ENCODE data around the gene FRMD1.

The FRMD1 gene

DNA sequence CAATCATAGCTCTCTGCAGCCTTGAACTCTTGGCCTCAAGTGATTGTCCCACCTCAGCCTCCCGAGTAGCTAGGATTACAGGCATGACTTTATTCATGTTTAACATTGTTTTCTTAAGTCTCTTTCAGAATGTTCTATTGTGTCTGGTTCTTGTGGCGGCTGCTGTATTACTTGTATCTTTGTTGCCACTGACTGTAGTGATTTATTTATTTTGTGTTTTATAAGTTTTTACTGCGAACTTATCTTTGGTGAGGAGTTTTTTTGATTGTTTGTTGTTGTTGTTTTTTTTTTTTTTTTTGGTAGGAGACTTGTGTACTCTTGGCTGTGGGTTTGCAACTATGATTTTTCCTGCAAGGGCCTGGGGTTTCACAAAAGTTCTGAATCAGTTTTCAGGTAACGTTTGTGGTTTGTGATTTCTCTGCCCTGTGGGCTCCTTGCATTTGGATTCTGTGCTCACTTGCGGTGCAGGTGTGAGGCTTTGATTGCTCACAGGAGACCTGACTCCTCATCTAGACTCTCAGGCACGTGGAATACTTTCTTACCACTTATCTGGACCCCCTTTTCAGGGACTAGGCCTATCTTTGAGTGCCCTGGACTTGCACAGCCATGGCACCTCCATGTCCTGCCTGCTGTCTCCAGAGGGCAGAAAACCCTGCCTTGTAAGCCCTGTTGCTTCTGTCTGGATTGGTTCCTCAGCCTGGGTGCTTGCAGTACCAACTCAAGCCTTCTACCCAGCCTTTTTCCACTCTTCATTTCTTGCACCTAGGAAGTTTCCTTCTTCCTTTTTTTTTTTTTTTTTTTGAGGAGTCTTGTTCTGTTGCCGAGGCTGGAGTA is 56.3 kb downstream of the FRMD1 start:
- no peak for DNase-seq

DNA sequence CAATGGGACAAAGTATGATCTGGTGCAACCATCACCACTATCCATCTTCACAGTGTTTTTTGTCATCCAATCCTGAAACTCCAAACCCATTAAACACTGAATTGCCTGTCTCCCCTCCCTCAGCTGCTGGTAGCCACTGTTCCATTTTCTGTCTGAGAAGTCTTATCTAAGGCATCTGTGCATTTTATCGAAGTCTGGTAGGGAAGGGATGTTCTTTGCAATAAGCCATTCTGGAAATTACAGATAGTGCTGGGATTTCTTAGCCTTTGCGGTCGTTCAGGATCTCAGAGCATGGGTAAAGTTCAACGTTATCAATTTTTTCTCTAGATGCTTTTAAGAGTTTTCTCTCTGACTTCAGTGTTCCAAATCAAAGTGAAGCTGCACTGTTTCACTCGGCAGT is 57.4 kb downstream of the FRMD1 start:
- no peak for DNase-seq

DNA sequence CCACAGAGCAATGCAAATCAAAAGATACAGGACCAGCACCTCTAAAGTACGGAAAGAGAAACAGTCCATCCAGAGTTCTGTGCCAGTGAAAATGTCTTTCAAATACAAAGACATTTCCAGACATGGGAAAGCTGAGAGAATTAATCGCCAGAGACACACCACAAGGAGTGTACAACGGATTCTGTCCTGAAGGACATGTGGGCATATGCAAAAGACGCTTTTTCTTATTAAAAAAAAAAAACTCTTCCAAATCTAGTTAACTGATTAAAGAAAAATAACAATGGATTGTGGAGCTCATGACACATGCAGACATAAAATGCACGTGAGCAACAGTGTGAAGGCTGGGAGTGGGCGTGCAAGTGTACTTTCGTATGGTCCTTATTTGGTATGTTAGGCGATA is 58.8 kb downstream of the FRMD1 start:
- DNase-seq, result no peak

DNA sequence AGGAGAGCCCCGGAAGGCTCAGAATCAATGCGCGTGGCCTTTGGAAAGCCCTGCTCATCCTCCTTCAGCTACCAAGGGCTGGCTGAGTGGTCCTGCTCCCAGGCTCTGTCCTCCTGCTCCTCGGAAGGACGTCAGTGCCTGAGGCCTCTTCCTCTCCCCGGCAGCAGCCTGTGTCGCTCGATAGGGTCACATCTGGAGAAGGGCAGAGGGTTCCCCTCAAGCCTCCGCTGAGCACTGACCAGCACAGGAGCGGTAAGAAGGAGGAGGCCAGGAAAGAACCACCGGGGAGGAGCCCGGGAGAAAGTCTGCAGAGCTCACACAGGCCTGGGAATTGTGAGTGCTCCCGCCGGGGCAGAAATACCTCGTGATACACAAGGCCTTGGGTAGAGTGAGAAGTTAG is 60.3 kb downstream of the FRMD1 start:
- DNase-seq, result no peak

DNA sequence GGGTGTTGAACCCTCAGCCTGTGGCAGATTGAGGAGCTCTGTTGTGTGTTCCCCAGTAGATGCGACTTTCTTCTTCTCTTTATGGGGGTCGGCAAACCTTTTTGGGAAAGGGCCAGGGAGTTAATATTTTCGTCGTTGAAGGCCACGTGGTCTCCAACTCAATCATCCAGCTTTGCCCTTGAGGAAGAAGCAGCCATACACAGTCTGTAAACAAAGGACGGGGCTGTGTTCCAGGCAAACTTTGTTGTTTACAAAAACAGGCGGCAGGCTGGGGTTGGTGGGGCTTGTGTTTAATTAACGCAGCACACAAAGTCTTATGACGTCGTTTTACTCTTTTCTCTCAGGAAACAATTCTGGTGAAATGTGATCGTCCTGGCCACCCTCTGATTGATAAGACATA is 61.4 kb downstream of the FRMD1 start:
- no peak for DNase-seq

DNA sequence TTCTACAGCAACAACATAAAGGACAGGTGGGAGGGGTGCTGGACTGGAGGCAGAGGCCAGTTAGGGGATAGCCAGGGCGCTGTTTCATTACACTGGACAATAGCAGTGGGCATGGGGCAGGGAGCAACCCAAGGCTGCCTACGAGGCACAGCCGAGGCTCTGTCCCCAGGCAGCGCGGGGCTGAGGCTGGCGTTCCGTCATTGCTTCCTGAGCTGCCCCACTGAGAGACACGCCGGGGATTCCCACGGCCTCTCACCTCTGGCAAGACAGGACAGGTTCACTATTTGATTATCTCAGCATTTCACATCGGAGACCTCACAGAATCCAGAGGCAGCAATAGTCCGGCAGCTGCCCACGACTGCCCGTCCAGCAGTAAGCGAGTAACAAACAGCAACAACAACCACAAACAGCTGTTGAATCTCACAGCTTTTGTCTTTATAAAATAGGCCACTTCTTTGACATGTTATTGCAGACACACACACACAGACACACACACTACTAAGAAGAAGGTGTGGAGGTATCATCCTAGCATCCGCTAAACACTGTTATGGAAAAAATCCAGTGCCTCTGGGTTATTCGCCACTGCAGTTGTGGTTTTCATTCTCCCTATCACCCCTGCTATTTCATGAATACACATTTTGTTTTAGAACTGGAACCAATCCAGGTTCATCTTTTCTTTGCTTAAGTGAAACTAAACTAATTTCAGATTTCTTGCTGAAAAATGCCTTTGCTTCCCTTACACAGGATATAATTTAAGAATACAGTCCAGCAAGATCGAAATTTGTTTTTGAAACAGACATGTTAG is 62.1 kb downstream of the FRMD1 start:
- DNase-seq, result no peak

DNA sequence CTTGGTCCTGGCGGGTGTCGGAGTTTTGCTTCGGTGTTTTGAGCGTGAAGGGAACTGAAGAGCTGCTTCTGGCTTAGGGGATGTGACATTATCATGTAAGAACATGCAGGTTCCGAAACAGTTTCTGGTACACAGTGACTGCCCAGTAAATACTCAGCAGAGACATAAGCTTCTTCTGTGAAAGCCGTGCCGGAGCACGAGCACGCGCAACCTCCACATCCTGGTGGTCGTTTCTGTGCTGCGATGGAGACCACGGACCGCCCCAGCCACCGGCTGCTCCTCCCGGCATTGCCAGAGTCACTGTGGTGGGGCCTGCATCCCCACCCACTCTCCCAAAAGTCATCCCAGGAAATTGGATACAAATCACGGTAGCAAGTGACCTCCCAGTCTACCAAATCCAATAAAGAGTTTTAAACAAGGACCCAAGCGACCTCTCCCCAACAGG is 62.8 kb downstream of the FRMD1 start:
- DNase-seq, result no peak

DNA sequence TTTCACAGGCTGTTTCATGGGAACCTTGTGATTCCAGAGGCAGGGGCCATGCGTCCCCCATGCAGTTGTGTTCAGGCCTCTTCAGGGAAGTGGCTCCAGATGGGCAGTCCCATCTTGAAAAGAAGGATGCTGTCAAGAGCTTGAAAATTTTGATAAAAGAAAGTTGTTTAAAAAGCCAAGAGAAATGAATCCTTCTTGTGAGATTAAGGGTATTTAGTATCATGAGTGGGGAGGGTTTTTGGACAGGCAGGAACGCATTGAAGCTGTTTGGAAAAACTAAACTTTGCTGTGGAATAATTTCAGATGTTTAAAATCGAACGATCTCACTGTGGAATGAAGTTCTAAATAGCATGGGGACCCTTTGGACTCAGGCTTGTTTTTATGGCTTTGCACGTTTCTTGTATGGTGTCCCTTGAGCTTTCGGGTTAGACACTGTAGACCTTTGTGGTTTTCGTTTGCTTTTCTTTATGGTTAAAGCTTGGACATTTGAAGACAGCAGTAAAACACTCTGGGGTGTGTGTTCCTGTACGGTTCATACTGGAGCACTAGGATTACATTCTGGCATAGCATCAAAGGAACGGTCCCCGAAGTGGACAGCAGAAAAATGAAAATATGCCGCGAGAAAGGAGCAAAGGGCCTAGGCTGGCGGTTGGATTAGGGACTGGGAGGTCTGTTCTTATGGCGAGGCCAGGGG is 63.4 kb downstream of the FRMD1 start:
- DNase-seq, result no peak

DNA sequence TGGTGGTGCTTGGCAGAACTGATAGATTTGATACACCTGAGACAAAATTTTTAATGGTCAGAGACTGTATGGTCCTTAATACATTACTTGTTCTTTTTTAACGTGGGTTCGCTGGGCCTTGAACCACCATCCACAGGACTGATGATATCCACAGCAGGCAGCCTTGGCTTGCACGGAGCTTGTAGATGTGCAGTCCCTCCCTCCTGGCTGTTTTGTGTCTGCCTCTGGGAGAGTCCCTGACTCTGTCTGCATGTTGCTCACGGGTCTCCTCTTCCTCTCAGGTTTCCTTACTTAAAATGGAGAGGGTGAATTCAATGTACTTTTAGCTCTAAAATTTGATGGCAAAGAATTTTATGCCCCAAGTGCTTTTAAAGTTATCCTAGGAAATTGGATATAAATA is 64.0 kb downstream of the FRMD1 start:
- DNase-seq, result no peak

DNA sequence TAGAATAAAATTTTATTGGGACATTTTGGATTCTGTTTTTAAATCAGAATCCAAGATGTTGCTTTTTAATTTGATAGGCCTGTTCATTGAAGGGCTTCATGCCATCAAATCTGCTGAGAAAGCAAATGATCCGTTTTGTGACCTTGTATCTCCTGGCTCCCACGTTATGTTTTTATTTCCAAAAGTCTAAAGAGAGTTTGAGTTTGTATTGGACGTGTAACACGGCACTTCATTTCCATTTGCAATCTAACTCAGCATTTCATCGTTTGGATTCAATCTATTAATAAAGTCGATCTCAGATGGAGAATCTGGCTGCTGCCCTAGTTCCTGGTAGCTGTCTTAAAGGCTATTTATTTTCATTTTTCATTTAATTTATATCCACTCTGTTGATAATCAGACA is 64.6 kb downstream of the FRMD1 start:
- DNase-seq, result no peak

DNA sequence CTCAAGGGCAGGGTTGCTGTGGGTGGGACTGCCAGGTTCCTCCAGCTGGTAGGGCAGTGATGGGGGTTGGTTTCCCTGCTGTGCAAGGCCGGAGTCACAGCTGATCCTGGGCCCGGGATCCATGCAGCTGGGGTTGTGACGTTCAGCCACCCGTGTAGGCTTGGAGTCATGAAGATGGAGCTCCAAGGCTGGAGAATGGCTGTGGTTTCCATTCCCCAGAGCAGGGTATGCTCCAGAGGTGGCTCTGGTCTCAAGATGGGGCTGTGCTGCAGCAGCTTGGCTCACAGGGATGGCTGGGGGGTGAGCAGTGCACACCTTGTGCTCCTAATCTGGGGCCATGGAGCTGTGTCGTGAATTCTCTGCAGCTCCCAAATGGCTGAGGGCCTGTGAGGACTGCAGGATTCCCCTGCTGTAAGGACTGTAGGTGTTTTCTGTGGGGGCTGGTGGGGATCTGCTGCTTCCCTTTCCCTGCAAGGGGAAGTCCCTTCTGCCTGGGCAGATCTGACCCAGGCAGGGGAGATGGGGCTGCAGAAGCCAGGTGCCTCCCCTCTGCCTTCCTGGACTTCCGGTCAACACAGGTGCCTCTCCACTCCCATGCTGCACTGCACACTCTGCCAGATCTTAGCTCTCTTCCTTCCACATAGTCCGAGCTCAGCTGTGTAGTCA is 65.6 kb downstream of the FRMD1 start:
- DNase-seq, result no peak

DNA sequence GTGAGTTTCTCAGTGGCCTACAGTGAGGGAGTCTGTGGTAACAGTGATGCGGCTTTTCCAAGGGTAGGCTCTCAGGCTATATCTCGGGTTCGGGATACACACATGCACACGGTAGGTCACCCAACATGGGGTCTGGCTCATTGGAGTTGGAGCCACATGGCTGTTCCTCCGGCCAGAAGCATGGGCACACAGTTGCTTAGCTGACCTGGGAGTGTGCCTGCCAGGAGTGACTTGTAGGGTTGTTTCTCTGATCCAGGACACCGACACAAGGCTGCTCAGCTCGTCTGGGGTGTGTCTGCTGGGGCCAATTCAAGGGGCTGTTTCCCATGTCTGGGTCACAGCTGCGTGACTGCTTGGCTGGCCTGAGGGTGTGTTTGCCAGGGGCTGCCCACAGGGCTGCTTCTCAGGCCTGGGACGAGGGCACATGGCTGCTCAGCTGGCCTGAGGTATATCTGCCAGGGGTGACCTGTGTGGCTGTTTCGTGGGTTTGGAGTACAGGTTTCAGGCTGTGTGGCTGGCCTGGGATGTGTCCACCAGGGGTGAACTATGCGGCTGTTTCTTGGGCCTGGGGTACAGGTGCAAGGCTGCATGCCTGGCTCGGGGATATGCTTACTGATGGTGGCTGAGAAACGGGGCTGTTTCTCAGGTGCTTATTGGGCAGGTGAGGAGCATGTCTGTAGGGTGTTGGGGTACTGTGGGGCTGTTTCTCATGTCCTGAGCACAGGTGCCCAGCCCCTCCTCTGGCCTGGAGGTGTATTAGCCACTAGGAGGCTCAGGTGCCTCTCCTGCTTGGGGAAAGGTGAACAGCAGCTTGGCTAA is 66.4 kb downstream of the FRMD1 start:
- DNase-seq, result no peak

DNA sequence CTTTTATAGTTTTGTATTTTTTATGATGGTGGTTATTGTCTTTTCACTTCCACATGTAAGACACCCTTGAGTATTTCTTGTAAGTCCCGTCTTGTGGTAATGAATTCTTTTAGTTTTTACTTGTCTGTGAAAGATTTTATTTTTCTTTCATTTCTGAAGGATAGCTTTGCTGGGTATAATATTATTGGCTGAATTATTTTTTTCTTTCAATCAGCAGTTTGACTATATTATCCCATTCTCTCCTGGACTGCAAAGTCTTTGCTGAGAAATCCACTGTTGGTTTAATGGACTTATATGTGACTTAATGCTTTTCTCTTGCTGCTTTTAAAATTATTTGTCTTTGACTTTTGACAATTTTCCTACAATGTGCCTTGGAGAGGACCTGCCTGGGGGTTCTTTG is 67.7 kb downstream of the FRMD1 start:
- DNase-seq, result no peak

DNA sequence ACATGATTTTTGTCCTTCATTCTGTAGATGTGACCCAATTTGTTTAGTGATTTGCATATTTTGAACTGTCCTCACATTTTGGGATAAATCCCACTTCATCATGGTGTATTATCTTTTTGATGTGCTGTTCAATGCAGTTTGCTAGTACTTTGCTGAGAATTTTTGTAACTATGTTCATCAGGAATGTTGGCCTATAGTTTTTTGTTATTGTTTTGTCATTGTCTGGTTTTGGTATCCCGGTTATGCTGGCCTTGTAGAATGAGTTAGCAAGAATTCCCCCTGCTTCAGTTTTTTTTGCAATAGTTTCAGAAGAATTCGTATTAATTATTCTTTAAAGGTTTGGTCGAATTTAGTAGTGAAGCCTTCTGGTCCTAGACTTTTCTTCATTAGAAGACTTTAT is 69.7 kb downstream of the FRMD1 start:
- DNase-seq, result no peak

DNA sequence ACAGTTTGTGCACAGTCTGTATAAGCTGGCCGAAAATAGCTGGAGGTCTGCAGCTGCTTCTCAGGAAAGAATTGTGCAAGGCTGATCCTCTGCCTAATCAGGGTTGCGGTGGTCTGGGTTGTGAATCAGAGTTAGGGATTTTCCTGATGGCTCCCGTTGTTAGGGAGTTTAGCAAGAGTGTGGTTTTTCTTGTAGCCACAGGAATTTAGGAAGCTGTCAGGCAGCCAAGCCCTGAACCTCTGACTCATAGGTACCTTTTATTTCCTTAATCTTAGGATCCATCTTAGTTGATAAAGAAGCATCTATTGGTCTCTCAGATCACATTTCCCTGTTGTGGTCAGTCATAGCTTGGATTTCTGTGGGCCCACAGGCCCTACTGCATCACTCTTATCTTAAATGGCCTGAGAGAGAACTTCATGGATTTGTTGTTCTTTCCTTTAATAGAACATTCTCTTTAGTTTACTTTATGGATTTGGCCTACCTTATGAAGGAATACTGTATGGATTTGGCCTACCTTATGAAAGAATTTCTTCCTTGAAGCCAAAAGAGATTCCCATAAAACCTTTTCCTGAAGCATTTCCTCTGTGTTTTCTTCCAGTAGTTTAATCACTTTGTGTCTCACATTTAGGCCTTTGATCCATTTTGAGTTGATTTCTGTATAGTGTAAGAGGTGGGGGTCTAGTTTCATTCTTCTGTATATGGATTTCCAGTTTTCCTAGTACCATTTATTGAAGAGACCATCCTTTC is 71.2 kb downstream of the FRMD1 start:
- no peak for DNase-seq

DNA sequence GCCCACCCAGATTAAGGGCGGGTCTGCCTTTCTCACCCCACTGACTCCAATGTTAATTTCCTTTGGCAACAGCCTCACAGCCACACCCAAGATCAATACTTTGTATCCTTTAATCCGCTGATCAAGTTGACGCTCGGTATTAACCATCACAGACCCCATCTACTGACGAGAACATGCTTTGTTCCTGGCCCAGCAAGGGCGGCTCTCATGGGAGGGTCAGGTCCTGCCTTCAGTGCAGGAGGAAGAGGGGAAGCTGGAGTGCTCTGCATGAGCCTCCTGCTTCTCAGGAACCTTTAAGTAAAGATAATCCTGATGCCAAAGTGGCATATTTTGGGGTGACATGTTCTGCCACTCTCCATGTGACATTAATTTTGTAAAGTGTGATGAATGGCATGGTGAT is 73.2 kb downstream of the FRMD1 start:
- no peak for DNase-seq

DNA sequence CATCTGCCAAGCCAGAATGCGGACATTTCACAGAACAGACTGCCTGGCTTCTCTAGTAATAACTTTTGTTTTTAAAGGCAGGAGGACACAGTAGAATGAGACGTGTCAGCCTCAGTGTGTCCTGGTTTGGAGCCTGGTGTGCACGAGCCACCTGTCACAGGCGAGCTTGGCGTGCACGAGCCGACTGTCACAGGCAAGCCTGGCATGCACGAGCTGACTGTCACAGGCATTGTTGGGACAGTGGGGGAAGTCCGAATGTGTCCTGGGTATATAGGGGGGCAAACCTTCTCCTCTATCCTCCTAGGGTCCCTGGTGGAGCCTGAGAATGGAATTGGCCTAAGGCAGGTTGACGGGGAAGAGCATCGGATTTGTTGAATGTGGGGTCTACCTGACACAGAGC is 74.1 kb downstream of the FRMD1 start:
- no peak for DNase-seq

DNA sequence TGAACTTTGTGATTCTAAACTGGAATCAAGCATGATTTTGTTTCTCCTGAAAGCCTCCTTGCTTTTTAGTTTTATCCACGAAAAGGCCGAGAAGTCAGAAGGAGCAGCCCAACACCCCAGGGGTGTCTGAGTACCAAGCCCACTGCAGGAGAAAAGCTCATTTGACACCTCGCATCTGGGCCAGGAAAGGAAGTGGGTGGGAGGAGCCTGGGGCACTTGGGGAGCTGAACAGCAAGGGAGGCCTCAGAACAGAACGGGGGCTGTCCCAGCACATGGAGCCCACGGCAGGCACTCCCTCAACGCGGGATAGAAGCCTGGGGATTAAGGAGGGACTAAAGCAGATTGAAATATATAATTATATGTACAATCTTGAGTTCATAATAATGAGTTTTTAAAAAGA is 75.0 kb downstream of the FRMD1 start:
- DNase-seq, result no peak

All from stimulated activated naive CD4-positive, alpha-beta T cell treated with Interleukin-2 at 50 U/mL for 16 hours (primary cell).